Urothelium cell line (cell line): ENCODE measurements around the gene NDUFA5.
"Not testable (repeated sequence)": the region's sequence is repeated elsewhere in the genome, so short reads cannot be mapped to it uniquely, and the experiment has no call there.

Source experiments
- DNase-seq: peaks from one replicate; pipeline ENCODE4 v3.0.0; 2011; ENCODE audit warnings: low spot score, mixed read lengths
- FAIRE-seq: peaks from 2 replicates; lab custom pipeline; 2011; peaks lifted over from hg19 to GRCh38; lab: Jason Lieb, UNC

NDUFA5 gene

DNA sequence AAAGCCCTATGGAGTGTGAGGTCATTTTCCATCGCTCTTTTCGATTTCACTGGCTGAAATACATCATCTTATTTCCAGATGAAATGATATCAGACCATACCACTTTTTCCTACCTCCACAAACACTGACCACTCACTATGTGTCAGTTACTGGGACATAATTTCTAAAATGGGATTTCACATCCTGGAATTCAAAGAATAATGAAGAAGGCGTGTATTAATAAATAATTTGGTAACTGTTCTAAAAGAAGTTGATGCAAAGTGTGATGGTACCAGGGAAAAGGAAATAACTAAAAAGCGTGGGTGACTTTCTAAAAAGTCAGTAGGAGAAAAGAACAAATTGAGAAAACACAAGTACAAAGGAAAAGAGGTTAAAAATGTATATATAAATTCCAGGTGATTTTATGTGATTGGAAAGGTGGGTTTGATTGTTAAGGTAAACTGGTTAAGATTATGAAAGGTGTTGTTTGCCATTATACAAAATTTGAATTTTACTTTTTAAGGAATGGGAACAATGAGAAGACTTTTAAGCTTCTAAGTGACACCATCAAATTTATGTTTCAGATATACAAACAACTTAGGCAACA, 764 bp upstream of the NDUFA5 start:
- DNase-seq: no peak
- FAIRE-seq: no peak

DNA sequence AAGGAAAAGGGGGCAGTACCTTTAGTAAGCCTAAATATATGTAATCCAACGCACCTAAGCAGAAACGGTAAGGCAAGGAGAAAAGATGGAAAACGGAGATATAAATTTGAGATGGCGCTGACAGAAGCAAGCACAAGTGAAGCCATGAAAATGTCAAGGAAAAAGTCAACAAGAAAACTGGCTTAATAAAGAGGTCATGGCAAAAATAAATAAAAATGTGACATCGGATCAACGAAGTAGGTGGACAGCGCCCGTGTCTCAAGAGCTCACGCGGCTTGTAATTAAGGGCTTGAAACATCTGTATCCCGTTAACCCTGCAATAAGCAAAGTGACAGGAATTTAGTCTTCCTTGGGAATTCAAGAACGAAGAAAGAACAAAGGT, 611 bp downstream of the NDUFA5 start:
- DNase-seq (no peak), FAIRE-seq (no peak)

DNA sequence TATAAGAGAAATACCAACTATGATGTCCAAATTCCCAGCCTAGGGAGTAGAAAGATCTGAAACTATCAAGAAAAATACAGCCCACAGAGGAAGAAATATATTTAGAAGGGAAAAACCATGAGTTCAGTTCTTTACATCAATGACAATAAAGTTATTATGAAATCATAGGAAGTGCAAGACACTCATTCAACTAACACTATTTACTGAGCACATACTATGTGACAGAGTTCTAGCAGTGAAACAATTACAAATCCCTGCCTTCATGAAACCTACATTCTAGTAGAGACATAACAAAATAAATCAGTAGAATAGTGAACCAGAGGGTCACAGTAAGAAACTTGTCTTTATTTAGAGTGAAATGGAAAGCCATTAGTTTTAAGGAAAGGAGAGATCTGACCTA, 2.1 kb downstream of the NDUFA5 start:
- FAIRE-seq: no peak

GRCh38 chr7:123553159-123553558, 4.5 kb downstream of the NDUFA5 start:
- FAIRE-seq (no peak), DNase-seq (no peak)

More for the DNA sequence above, 2.1 kb downstream of the NDUFA5 start:
- no peak for DNase-seq

DNA sequence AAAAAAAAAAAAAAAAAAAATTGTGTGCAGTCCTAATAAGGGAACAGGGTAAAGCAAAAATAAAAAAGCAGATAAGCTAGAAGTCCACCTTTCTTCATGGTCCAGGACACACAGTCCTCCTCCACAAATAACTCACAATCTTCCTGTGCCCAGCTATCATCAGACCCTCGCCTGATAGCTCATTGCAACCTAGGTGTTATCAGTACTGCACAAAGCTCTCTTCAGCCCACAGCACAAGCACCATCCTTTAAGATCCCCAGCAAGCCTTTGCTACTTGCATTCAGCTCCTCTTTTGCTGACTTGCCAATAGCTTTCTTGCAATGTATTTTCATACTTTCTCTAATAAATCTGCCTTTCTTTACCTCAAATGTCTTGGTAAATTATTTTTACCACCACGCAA, 5.0 kb downstream of the NDUFA5 start:
- no peak for DNase-seq
- FAIRE-seq: no peak

GRCh38 chr7:123552134-123552533, 5.5 kb downstream of the NDUFA5 start:
- not testable (repeated sequence) for FAIRE-seq, DNase-seq

DNA sequence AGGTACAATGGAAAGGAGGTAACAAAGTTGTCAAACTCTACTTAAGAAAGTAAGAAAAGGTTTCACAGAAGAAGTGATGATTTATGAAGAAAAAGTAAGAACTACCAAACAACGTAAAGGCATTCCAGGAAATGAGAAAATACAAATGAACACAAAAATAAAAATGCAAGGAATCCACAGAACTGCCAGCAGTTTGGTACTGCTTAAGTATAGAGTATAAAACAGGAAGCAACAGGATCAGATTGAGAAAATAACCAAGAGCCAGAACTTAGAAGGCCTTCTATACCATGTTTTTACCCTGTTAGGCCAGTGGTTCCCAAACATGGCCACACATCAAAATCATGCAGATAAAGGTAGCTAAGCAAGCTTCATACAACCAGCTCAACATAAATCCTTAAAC, 9.2 kb downstream of the NDUFA5 start:
- no peak for FAIRE-seq
- no peak for DNase-seq

DNA sequence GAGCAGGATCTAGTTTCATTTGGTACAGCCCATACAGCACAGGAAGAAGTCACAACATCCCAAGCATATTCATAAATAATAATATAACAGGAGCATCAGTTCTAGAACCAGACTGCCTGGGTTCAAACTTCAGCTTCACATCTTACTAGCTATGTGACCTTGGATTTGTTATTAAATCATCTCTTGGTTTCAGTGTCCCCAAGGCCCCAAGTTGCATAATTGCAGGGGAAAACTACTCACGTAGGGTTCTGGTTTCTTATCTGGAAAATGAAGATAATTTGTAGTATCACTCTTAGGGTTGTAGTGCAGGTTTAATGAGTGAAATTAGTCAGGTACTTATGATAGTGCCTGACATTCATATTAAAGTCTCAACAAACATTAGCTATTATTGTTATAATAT, 17.7 kb downstream of the NDUFA5 start:
- FAIRE-seq (no peak), DNase-seq (no peak)

- no peak for DNase-seq
These were observed 18.7 kb downstream of the NDUFA5 start for GRCh38 chr7:123538897-123539296.

DNA sequence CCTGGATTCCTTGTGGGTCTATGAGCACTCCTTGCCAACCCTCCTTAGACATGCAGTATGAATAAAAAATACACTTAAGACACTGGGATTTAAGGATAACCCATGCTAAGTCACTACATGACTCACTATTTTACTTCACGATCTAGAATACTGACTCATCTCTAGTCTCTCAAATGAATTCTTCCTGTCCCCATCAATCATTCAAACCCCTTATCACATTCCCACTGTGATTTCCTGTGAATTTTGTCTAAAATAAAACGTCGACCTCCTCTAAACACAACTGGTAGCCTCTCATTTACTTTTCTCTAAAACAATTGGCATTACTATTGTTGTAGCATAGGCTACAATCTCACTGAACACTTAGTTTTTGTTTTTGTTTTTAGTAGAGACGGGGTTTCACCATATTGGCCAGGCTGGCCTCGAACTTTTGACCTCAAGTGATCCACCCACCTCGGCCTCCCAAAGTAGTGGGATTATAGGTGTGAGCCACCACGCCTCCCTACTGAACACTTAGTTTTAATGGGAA, 19.4 kb downstream of the NDUFA5 start:
- no peak for FAIRE-seq
- DNase-seq: peak; percentile 4

More at GRCh38 chr7:123538897-123539296, 18.7 kb downstream of the NDUFA5 start:
- no peak for FAIRE-seq

DNA sequence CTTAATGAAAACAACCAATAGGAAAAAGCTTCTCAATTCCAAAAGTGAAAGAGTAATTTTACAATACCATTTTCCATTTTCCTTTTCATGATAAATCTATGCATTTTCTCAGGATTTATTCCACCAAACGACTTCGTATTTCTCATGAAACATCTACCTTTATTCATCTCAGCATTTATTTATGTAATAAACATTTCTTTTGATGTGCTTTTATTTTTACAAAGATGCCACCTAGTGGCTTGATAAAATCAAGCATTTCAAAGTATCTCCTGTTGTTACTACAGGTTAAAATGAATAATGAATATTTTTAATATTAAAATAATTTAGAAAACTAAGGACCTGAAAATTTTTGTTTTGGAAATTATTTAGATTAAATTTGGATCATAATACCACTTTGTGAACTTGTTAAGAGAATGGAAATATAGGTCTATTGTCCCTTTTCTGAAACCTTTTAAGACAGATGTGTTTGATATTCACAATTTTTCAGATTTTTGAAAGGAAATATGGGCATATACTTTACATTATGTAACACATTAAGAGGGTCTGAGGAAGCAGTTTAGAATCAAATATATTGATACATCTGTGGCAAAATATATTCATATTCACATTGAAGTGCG, 20.5 kb downstream of the NDUFA5 start:
- FAIRE-seq (no peak), DNase-seq (no peak)

DNA sequence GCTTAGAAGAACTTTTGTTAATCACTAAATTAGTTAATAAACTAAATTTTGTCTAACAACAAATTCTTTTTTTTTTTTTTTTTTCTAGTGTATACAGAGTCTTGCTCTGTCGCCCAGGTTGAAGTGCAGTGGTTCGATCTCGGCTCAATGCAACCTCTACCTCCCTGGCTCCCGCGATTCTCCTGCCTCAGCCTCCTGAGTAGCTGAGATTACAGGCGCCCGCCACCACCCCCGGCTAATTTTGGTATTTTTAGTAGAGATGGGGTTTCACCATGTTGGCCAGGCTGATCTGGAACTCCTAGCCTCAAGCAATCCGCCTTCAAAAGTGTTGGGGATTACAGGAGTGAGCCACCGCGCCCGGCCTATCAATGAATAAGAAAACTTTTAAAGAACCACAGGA, 22.1 kb downstream of the NDUFA5 start:
- DNase-seq (no peak), FAIRE-seq (no peak)

- no peak for FAIRE-seq
- peak; percentile 89 for DNase-seq
These were observed 23.0 kb downstream of the NDUFA5 start, which contains the start of gene IQUB for GRCh38 chr7:123534383-123535260. Gene IQUB (minus strand): TSS chr7:123534595. CDS start chr7:123512340, 22,255 bp downstream.

DNA sequence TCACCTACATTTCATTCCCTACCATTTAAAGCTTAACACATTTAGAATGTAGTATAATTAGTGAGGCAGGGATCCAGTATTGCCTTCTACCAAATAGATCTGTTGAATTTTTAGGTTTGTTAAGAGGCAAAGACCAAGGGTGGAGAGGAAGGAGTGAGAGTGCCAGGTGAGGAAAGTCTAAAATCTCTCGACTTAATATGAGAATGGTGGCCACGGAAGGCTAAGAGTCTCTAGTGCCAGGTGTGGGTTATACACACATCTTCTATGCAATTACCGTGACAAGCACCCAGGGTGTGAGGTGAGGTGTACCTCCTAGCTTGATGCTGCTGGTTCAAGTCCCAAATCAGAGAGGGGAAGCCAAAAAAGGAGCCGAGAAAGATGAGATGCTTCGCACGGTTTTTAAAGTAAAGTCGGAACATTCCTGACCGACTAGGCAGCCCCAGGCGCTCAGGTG, 23.7 kb downstream of the NDUFA5 start:
- FAIRE-seq (no peak), DNase-seq (peak; percentile 2)

- DNase-seq (no peak), FAIRE-seq (no peak)
These were observed 24.1 kb downstream of the NDUFA5 start for GRCh38 chr7:123533553-123533917.

GRCh38 chr7:123532788-123533552, 24.6 kb downstream of the NDUFA5 start:
- peak; percentile 44 for FAIRE-seq
- DNase-seq: not testable (repeated sequence)

DNA sequence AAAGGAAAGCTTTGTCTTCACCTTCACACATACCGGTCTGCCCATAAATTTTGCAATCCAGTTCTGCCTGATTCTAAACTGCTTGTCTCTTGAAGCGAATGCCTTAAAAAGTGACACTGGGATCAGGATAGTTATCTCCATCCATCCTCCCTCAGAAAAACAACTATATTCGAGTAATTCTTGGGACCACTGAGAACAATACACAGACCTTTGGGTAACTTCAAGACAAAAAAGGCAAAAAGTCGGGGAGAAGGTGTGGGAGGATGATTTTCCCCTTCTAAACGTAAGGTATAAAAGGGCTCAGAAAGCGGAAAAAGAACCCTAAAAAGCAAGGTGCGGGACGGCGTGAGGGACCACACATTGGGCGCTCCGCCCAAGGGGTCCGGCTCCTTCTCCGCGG, 25.3 kb downstream of the NDUFA5 start:
- not testable (repeated sequence) for DNase-seq, FAIRE-seq

DNA sequence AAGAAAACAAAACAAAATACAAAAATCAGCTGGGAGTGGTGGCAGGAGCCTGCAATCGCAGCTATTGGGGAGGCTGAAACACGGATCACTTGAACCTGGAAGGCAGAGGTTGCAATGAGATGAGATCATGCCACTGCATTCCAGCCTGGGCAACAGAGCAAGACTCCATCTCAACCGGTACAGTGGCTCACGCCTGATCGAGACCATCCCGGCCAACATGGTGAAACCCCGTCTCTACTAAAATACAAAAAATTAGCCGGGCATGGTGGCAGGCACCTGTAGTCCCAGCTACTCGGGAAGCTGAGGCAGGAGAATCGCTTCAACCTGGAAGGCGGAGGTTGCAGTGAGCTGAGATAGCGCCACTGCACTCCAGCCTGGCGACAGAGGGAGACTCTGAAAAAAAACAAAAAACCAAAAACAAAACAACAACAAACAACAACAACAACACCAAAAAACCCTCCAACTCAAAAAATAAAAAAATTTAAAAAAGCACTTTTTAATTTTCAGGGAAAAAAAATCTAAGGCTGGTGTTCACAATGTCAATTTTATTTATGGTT, 27.5 kb downstream of the NDUFA5 start:
- DNase-seq, FAIRE-seq: not testable (repeated sequence)

- DNase-seq: no peak
- FAIRE-seq: no peak
These were observed 29.4 kb downstream of the NDUFA5 start for GRCh38 chr7:123528265-123528664.

GRCh38 chr7:123527712-123528225, 29.8 kb downstream of the NDUFA5 start:
- not testable (repeated sequence) for FAIRE-seq

More at GRCh38 chr7:123527712-123528225, 29.8 kb downstream of the NDUFA5 start:
- DNase-seq: not testable (repeated sequence)
